SKM-1 treated with dmso at 0.1 percent for 144 hours (cell line): ENCODE measurements around the gene NARF.
"Not testable (repeated sequence)": the region's sequence is repeated elsewhere in the genome, so short reads cannot be mapped to it uniquely, and the experiment has no call there.

ENCODE experiments used
- DNase-seq: peaks from one replicate; lab custom pipeline; 2025; ENCODE audit not compliant: unreplicated experiment; lab: John Stamatoyannopoulos, UW

Gene NARF

DNA sequence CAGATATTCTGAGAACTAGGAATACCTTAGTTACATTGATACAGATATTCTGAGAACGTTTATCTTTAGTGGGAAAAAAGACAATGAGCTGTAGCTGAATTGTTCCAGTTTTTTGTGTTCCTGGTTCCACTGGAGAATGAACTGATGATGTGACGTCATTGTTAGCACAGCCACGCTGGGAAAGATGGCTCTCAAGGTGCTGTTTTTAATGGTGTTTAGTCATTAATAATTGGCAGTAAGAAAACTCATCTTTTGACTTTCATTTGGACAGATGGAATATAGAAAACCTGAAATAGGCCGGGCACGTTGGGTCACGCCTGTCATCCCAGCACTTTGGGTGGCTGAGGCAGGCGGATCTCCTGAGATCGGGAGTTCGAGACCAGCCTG is 71.4 kb downstream of the NARF start:
- no peak for DNase-seq

DNA sequence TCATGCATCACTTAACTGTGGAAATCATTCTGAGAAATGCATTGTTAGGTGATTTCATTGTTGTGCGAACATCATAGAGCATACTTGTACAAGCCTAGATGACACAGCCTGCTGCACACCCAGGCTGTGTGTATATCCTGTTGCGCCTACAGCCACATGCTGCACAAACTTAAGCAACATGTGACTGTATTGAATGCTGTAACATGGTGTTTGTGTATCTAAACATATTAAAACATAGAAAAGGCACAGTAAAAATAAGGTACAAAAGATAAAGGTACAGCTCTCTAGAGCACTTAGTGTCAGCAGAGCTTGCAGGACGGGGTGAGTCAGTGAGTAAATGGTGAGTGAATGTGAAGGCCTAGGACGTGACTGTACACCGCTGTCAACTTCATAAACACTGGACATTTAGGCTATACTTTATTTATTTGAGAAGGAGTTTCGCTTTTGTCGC is 72.9 kb downstream of the NARF start:
- DNase-seq = no peak

DNA sequence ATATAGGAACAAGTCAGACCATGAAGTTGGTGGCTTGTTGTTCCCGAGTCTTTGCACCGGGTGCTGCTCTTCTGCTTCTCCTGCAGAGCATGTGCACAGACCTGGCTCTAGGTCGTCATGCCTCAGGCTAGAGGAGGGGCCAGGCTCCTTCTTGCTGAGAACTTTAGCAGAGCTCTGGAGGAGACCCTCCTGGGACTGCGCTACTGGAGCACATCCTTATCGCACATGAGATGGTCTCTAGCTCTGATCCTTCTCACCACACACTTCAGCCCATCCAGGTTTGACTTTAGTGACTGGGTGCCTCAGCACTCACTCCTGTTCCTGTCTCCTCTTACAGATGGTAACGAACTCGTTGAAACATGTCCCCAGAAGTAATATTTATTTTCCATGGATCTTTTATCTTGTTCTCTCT is 75.9 kb downstream of the NARF start:
- DNase-seq = no peak

DNA sequence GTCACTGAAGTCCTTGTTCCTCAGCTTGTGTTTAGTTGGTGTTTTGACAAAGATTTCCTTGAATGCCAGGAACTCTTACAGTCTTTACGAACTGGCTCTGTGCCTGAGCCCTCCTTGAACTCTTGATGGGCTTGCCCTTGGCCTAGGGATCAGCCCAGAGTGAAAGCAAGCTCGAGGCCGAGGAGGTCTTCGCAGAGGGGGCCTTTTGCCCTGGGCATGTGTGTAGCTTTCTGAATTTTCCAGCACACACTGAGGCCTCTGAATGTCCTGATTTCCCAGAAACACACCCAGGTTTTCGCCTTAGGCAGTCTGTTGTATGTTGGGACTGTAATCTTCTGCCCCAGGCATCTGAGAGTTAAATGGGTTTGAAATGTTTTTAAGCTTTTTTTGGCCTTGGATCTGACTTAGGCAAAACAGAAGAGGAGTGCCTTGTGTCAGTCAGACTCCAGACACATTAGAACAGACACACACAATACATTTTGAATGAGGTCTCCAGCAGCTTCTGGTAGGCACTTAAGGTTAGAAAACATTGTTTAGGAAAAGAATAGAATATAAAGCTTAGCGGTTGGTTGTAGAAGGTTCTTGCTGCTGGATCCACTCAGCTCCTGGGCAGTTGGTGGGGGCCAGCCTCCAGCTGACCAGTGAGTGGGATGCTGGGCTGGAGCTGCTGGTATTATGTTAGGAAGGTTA is 78.1 kb downstream of the NARF start:
- DNase-seq = no peak

DNA sequence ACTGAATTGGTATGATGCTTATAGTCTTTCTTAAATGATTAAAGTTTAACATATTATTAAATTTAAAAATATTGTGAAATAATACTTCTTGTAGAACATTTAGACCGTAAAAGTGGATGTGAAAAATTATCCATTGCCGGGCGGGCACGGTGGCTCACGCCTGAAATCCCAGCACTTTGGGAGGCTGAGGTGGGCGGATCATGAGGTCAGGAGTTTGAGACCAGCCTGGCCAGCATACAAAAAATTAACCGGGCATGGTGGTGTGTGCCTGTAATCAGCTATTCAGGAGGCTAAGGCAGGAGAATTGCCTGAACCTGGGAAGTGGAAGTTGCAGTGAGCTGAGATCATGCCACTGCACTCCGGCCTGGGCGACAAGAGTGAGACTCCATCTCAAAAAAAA is 78.7 kb downstream of the NARF start:
- DNase-seq = not testable (repeated sequence)

DNA sequence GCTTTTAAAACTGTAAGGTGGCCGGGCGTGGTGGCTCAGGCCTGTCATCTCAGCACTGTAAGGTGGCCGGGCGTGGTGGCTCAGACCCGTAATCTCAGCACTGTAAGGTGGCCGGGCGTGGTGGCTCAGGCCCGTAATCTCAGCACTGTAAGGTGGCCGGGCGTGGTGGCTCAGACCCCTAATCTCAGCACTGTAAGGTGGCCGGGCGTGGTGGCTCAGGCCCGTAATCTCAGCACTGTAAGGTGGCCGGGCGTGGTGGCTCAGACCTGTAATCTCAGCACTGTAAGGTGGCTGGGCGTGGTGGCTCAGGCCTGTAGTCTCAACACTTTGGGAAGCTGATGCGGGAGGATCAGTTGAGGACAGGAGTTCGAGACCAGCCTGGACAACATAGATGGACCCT is 80.5 kb downstream of the NARF start:
- DNase-seq = not testable (repeated sequence)
